IMR-90 (cell line): ENCODE measurements around the gene GVQW3. TPM values are rescaled to one million over a fixed set of nuclear protein-coding genes. Genes with fewer than 3 reads are reported as not detected.

ENCODE experiments used
- ATAC-seq: fragments of 200-7000 bp; cut with Tn5 transposase; 2 replicates; pipeline ENCODE4 v1.9.1; 2020; ENCODE audit warnings: low read depth, mild to moderate bottlenecking, moderate library complexity
- BruUV-seq: library from RNA; stranded (reverse); fragments of 400-500 nt; replicated peaks from 2 replicates; lab custom pipeline; 2021; lab: Mats Ljungman, UMichigan
- CTCF ChIA-PET: fragments of 300-600 bp; formaldehyde crosslinking; extraction: SDS; loops from one replicate; lab custom pipeline; 2021; ENCODE audit warnings: antibody characterized with exemption; lab: Yijun Ruan, JAX
- POLR2A ChIA-PET: fragments of 300-600 bp; sonication (Branson Sonifier 250); formaldehyde crosslinking; loops from one replicate; lab custom pipeline; 2022; ENCODE audit warnings: antibody characterized with exemption; ENCODE audit not compliant: unreplicated experiment; lab: Charles Lee
- DNase-seq: peaks from one replicate; pipeline ENCODE4 v3.0.0; 2013
- H2AFZ ChIP-seq: replicated peaks from 2 replicates; pipeline ENCODE3; 2013; ENCODE audit warnings: low read length, mild to moderate bottlenecking; ENCODE audit not compliant: poor library complexity
- H2AK5ac ChIP-seq: 2 replicates; pipeline ENCODE4 v1.6.1; 2013; ENCODE audit warnings: low read depth, low read length, inconsistent platforms
- H2AK9ac ChIP-seq: replicated peaks from 2 replicates; pipeline ENCODE3; 2013; ENCODE audit warnings: mild to moderate bottlenecking, low read depth, low read length, moderate library complexity; ENCODE audit not compliant: poor library complexity
- H2BK120ac ChIP-seq: 2 replicates; pipeline ENCODE4 v1.6.1; 2013; ENCODE audit warnings: low read depth, low read length, inconsistent platforms
- H2BK15ac ChIP-seq: 3 replicates; pipeline ENCODE4 v1.6.1; 2013; ENCODE audit warnings: low read depth, low read length, inconsistent platforms
- H2BK20ac ChIP-seq: 2 replicates; pipeline ENCODE4 v1.6.1; 2013; ENCODE audit warnings: low read depth, mild to moderate bottlenecking, inconsistent platforms, low read length, moderate library complexity
- H2BK5ac ChIP-seq: 2 replicates; pipeline ENCODE4 v1.6.1; 2013; ENCODE audit warnings: mild to moderate bottlenecking, low read depth, low read length, inconsistent platforms; ENCODE audit not compliant: poor library complexity, severe bottlenecking
- H3K14ac ChIP-seq: replicated peaks from 2 replicates; pipeline ENCODE4 v1.6.1; 2013; ENCODE audit warnings: low read depth, low read length, inconsistent platforms
- H3K18ac ChIP-seq: 2 replicates; pipeline ENCODE4 v1.6.1; 2013; ENCODE audit warnings: low read depth, low read length, control low read depth
- H3K23ac ChIP-seq: 2 replicates; pipeline ENCODE4 v1.6.1; 2013; ENCODE audit warnings: low read depth, low read length, inconsistent platforms
- H3K27ac ChIP-seq: 2 replicates; pipeline ENCODE4 v1.5.1; 2013; ENCODE audit warnings: mild to moderate bottlenecking, control low read depth, low read length; ENCODE audit not compliant: insufficient read depth
- H3K27me3 ChIP-seq: 2 replicates; pipeline ENCODE4 v1.6.1; 2013; ENCODE audit warnings: low read length; ENCODE audit not compliant: control insufficient read depth, insufficient read depth
- H3K36me3 ChIP-seq: 2 replicates; pipeline ENCODE4 v1.6.1; 2013; ENCODE audit warnings: low read length, mixed read lengths; ENCODE audit not compliant: control insufficient read depth, insufficient read depth
- H3K4ac ChIP-seq: 2 replicates; pipeline ENCODE4 v1.6.1; 2013; ENCODE audit warnings: low read depth, low read length, inconsistent platforms
- H3K4me1 ChIP-seq: 2 replicates; pipeline ENCODE4 v1.6.1; 2013; ENCODE audit warnings: low read length, mixed read lengths; ENCODE audit not compliant: control insufficient read depth, insufficient read depth
- H3K4me2 ChIP-seq: 2 replicates; pipeline ENCODE4 v1.6.1; 2013; ENCODE audit warnings: low read depth, mild to moderate bottlenecking, control low read depth, low read length, moderate library complexity
- H3K4me3 ChIP-seq: 2 replicates; pipeline ENCODE4 v1.5.1; 2013; ENCODE audit warnings: low read depth, mild to moderate bottlenecking, control low read depth, low read length, moderate library complexity; ENCODE audit not compliant: insufficient read depth
- H3K56ac ChIP-seq: 2 replicates; pipeline ENCODE4 v1.6.1; 2013; ENCODE audit warnings: low read length, inconsistent platforms; ENCODE audit not compliant: insufficient read depth; ENCODE audit errors: extremely low read depth
- H3K79me1 ChIP-seq, 2 experiments: 2 replicates each; pipeline ENCODE4 v1.6.1; 2013; ENCODE audit warnings: low read length in 2 of 2, inconsistent platforms in 1 of 2, low read depth in 1 of 2
- H3K9ac ChIP-seq: 2 replicates; pipeline ENCODE4 v1.6.1; 2013; ENCODE audit warnings: low read depth, low read length, control low read depth
- H3K9me1 ChIP-seq: 2 replicates; pipeline ENCODE4 v1.6.1; 2013; ENCODE audit warnings: low read length, inconsistent platforms; ENCODE audit not compliant: insufficient read depth
- H3K9me3 ChIP-seq: 2 replicates; pipeline ENCODE4 v1.6.1; 2013; ENCODE audit warnings: low read length; ENCODE audit not compliant: control insufficient read depth, insufficient read depth
- H4K20me1 ChIP-seq: 2 replicates; pipeline ENCODE4 v1.6.1; 2013; ENCODE audit warnings: low read length, inconsistent platforms; ENCODE audit not compliant: insufficient read depth
- H4K5ac ChIP-seq: 2 replicates; pipeline ENCODE4 v1.6.1; 2013; ENCODE audit warnings: mild to moderate bottlenecking, low read depth, low read length, control low read depth
- H4K8ac ChIP-seq, 2 experiments: 2 replicates each; pipeline ENCODE4 v1.6.1; 2013; ENCODE audit warnings: low read depth in 2 of 2, low read length in 2 of 2, control low read depth in 1 of 2, inconsistent platforms in 1 of 2
- H4K91ac ChIP-seq: 2 replicates; pipeline ENCODE4 v1.6.1; 2013; ENCODE audit warnings: low read depth, low read length, inconsistent platforms; ENCODE audit not compliant: insufficient read depth
- BHLHE40 ChIP-seq: fragments of 150-350 bp; IDR thresholded peaks from 2 replicates; pipeline ENCODE4 v1.6.1; 2016; ENCODE audit warnings: mild to moderate bottlenecking, low read depth, low read length
- CHD1 ChIP-seq: IDR thresholded peaks from 2 replicates; pipeline ENCODE4 v1.6.1; 2012; ENCODE audit warnings: low read depth, low read length, improper control_type of control experiment
- MAFK ChIP-seq: IDR thresholded peaks from 2 replicates; pipeline ENCODE4 v1.6.1; 2012; ENCODE audit warnings: low read depth, low read length, improper control_type of control experiment
- MAZ ChIP-seq: IDR thresholded peaks from 2 replicates; pipeline ENCODE4 v1.6.1; 2012; ENCODE audit warnings: low read depth, mild to moderate bottlenecking, low read length, improper control_type of control experiment, moderate library complexity, borderline replicate concordance
- MXI1 ChIP-seq: IDR thresholded peaks from 2 replicates; pipeline ENCODE4 v1.6.1; 2012; ENCODE audit warnings: low read depth, mild to moderate bottlenecking, low read length, moderate library complexity, borderline replicate concordance
- NFE2L2 ChIP-seq: fragments of 150-350 bp; IDR thresholded peaks from 2 replicates; pipeline ENCODE4 v1.6.1; 2016; ENCODE audit warnings: low read depth, mild to moderate bottlenecking, low read length
- POLR2A ChIP-seq: IDR thresholded peaks from 2 replicates; pipeline ENCODE4 v1.6.1; 2012; ENCODE audit warnings: mild to moderate bottlenecking, low read depth, low read length
- RAD21 ChIP-seq: IDR thresholded peaks from 2 replicates; pipeline ENCODE4 v1.6.1; 2012; ENCODE audit warnings: low read length, improper control_type of control experiment
- RCOR1 ChIP-seq: IDR thresholded peaks from 2 replicates; pipeline ENCODE4 v1.6.1; 2012; ENCODE audit warnings: mild to moderate bottlenecking, low read length, improper control_type of control experiment; ENCODE audit not compliant: insufficient replicate concordance
- RFX5 ChIP-seq: IDR thresholded peaks from 2 replicates; pipeline ENCODE4 v1.8.0; 2012; ENCODE audit warnings: low read depth, mild to moderate bottlenecking, low read length, moderate library complexity
- SMC3 ChIP-seq: fragments of 150-350 bp; IDR thresholded peaks from 2 replicates; pipeline ENCODE4 v1.6.1; 2016; ENCODE audit warnings: low read depth, mild to moderate bottlenecking, antibody characterized with exemption, low read length, moderate library complexity
- WGBS, 2 experiments: methylation state at CpG; one replicate each; pipeline versions ENCODE4 v1.1.5 to v1.1.7; 2013; ENCODE audit warnings: missing lambda C conversion rate in 2 of 2; ENCODE audit not compliant: insufficient read length in 1 of 2; ENCODE audit errors: extremely low coverage in 2 of 2; 5-methylcytosine and 5-hydroxymethylcytosine counted together
- dilution Hi-C: fragments of 300-500 bp; cut with HindIII; formaldehyde crosslinking; loops from one replicate; pipeline ENCODE4 v1.14.3; 2018; ENCODE audit warnings: low sequenced_read_pairs; ENCODE audit not compliant: unreplicated experiment
- in situ Hi-C: fragments of 300-500 bp; cut with MboI; formaldehyde crosslinking; loops from 3 replicates; pipeline ENCODE4 v1.14.3; 2019; ENCODE audit warnings: low sequenced_read_pairs, inconsistent platforms, mixed read lengths
- intact Hi-C: fragments of 100-400 bp; cut with micrococcal nuclease; formaldehyde crosslinking; loops from 2 replicates; pipeline ENCODE4 v1.10.0; 2022
- polyA plus RNA-seq, 3 experiments: library from polyadenylated mRNA; depleted of rRNA; stranded (reverse); fragments of >200 nt; gene quantifications; 2 replicates each; pipeline ENCODE4 v1.2.3, GENCODE V29; 2012; ENCODE audit warnings: low replicate concordance in 1 of 3
- total RNA-seq: library from RNA; depleted of rRNA; stranded (reverse); fragments of >200 nt; gene quantifications from 2 replicates; pipeline ENCODE4 v1.2.3, GENCODE V29; 2012
- TF ChIP-seq, protein P1 (sequence below): conservative IDR thresholded peaks from 2 replicates; pipeline ENCODE4 v1.5.1; 2012; ENCODE audit warnings: mild to moderate bottlenecking, low read depth, low read length, improper control_type of control experiment
- TF ChIP-seq, protein P2 (sequence below): fragments of 150-350 bp; IDR thresholded peaks from 2 replicates; pipeline ENCODE4 v1.6.1; 2017; ENCODE audit warnings: mild to moderate bottlenecking, antibody characterized with exemption, low read length, low read depth
- TF ChIP-seq, protein P3 (sequence below): fragments of 150-350 bp; IDR thresholded peaks from 2 replicates; pipeline ENCODE4 v1.6.1; 2016; ENCODE audit warnings: low read depth, mild to moderate bottlenecking, low read length, moderate library complexity, borderline replicate concordance

The GVQW3 gene
- total and polyA plus RNA-seq, 2 of the 4 experiments (the other 2 are of a cell fraction): 0.96 to 1.1 TPM

GRCh38 chr11:76388408-76388807 is 7.3 kb downstream of the GVQW3 start:
- Histone ChIP-seq H4K5ac (no peak overlapping the region), H2BK15ac (no peak overlapping the region), H3K56ac (no peak overlapping the region), H3K27ac (no peak overlapping the region), H3K18ac (no peak overlapping the region), H4K20me1 (no peaks in the 10 kb centered on the region), H3K23ac (no peak overlapping the region), H3K9ac (no peak overlapping the region), H2AK5ac (no peak overlapping the region), H2AK9ac (no peak overlapping the region), H2BK120ac (no peak overlapping the region), H2AFZ (no peak overlapping the region), H3K4me1 (no peaks in the 10 kb centered on the region), H3K4me3 (no peak overlapping the region), H4K91ac (no peak overlapping the region), H3K4me2 (no peak overlapping the region), H3K9me1 (no peaks in the 10 kb centered on the region; the same call in 1 of the 2 replicates), H3K14ac (no peak overlapping the region), H3K4ac (no peak overlapping the region), H2BK5ac (no peak overlapping the region), H4K8ac (no peak overlapping the region), H3K27me3 (no peaks in the 10 kb centered on the region), H3K79me1 (no peaks in the 10 kb centered on the region), H3K9me3 (no peaks in the 10 kb centered on the region), H3K36me3 (0 out of 2 replicates have a peak, but pooled peaks cover 2% of the 10 kb centered on the region), H2BK20ac (no peak overlapping the region)
- no TSS peak for BruUV-seq
- dilution Hi-C loops: no loop called here
- TF ChIP-seq MXI1: no peak
- no peak for TF ChIP-seq CHD1
- no peak for TF ChIP-seq BHLHE40
- no peak for TF ChIP-seq MAZ
- TF ChIP-seq, protein P1, sequence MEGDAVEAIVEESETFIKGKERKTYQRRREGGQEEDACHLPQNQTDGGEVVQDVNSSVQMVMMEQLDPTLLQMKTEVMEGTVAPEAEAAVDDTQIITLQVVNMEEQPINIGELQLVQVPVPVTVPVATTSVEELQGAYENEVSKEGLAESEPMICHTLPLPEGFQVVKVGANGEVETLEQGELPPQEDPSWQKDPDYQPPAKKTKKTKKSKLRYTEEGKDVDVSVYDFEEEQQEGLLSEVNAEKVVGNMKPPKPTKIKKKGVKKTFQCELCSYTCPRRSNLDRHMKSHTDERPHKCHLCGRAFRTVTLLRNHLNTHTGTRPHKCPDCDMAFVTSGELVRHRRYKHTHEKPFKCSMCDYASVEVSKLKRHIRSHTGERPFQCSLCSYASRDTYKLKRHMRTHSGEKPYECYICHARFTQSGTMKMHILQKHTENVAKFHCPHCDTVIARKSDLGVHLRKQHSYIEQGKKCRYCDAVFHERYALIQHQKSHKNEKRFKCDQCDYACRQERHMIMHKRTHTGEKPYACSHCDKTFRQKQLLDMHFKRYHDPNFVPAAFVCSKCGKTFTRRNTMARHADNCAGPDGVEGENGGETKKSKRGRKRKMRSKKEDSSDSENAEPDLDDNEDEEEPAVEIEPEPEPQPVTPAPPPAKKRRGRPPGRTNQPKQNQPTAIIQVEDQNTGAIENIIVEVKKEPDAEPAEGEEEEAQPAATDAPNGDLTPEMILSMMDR: no peak
- TF ChIP-seq SMC3: no peak
- TF ChIP-seq MAFK: no peak
- no peak for TF ChIP-seq RCOR1
- TF ChIP-seq, protein P2, sequence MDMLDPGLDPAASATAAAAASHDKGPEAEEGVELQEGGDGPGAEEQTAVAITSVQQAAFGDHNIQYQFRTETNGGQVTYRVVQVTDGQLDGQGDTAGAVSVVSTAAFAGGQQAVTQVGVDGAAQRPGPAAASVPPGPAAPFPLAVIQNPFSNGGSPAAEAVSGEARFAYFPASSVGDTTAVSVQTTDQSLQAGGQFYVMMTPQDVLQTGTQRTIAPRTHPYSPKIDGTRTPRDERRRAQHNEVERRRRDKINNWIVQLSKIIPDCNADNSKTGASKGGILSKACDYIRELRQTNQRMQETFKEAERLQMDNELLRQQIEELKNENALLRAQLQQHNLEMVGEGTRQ: no peak
- no peak for TF ChIP-seq RAD21
- no peak for TF ChIP-seq RFX5
- no peak for TF ChIP-seq NFE2L2
- TF ChIP-seq POLR2A: no peak
- TF ChIP-seq, protein P3, sequence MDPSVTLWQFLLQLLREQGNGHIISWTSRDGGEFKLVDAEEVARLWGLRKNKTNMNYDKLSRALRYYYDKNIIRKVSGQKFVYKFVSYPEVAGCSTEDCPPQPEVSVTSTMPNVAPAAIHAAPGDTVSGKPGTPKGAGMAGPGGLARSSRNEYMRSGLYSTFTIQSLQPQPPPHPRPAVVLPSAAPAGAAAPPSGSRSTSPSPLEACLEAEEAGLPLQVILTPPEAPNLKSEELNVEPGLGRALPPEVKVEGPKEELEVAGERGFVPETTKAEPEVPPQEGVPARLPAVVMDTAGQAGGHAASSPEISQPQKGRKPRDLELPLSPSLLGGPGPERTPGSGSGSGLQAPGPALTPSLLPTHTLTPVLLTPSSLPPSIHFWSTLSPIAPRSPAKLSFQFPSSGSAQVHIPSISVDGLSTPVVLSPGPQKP: no peak
- ChIA-PET POLR2A (interaction anchor here (0.6 kb wide), 1 partner anchor 14 kb away, joined by 4 read pairs; no protein-coding TSS in a partner anchor), CTCF (no interaction called here)
- in situ Hi-C loops: no loop called here
- intact Hi-C loops: loop anchor here (10.0 kb wide), 1 partner anchor 286 kb away; the partner anchor contains the start of gene LRRC32
- ATAC-seq (no peak), DNase-seq (no peak)
- WGBS, 2 experiments: no CpG with 5 or more reads among the region's 2 CpGs
